ENCODE data around the gene FHL1.

GRCh38 chrX:136207546-136207945, 60.2 kb downstream of the FHL1 start:
- TF ChIP-seq CTCF (IDR thresholded peaks at IDR 0.05) (no peak), EP300 (IDR thresholded peaks at IDR 0.05; ENCODE audit: low read depth) (no peak), POLR2A (IDR thresholded peaks at IDR 0.05) (no peak)

All from transverse colon (tissue), 3 donors.